ENCODE measurements around the gene ZNF891. TPM values are rescaled to one million over a fixed set of nuclear protein-coding genes. Genes with fewer than 3 reads are reported as not detected.

The ZNF891 gene
- total RNA-seq, 1 experiment from 2014 or later = 2.1 TPM

- H3K23me2 ChIP-seq (ENCODE audit: insufficient read length, low read depth, low read length, poor library complexity, severe bottlenecking) = no peaks in the 10 kb centered on the region
- H4K91ac ChIP-seq (ENCODE audit: insufficient read length, low read depth, low read length) = no peak overlapping the region
- TF ChIP-seq CTCF (conservative IDR thresholded peaks at IDR 0.05) = no peak
- H2AFZ ChIP-seq (ENCODE audit: low read length) = no peak overlapping the region
- no peaks in the 10 kb centered on the region for H3K79me1 ChIP-seq (ENCODE audit: insufficient read depth, low read depth, low read length, poor library complexity, severe bottlenecking)
- no peak overlapping the region for H3K27ac Mint-ChIP-seq
- no peak overlapping the region for H2BK5ac ChIP-seq (ENCODE audit: insufficient read length, low read length)
- H3T11ph ChIP-seq (ENCODE audit: low read length) = no peak overlapping the region
- H3K27ac ChIP-seq (ENCODE audit: insufficient read length, low read depth, low read length) = no peak overlapping the region
- no peaks in the 10 kb centered on the region for H3K4me1 Mint-ChIP-seq
- no peak overlapping the region for H2BK20ac ChIP-seq (ENCODE audit: low read depth, low read length, poor library complexity, severe bottlenecking)
- no peak overlapping the region for H3K4me2 ChIP-seq (ENCODE audit: insufficient read depth, insufficient read length, low read length)
- peaks cover 3% of the 10 kb centered on the region; the same call in 1 of the 2 replicates for H3K79me2 ChIP-seq (ENCODE audit: insufficient read depth, low read length)
- WGBS (ENCODE audit: extremely low coverage, insufficient read length, low lambda C conversion rate) = no CpG with 5 or more reads among the region's 2 CpGs
- H4K8ac ChIP-seq (replicated peaks; ENCODE audit: insufficient read length, low read depth, low read length) = no peak overlapping the region
- peaks cover 49% of the 10 kb centered on the region for H3K9me3 ChIP-seq (ENCODE audit: control insufficient read depth, low read depth, low read length)
- no peak overlapping the region for H2BK15ac ChIP-seq (ENCODE audit: low read depth, low read length)
- H2BK12ac ChIP-seq (ENCODE audit: insufficient read length, low read depth, low read length) = no peak overlapping the region
- H3K4me3 Mint-ChIP-seq = no peak overlapping the region
- H3K23ac ChIP-seq (ENCODE audit: insufficient read length, low read depth, low read length) = no peak overlapping the region
- H3K9me3 Mint-ChIP-seq = peaks cover 82 to 86% of the 10 kb centered on the region in 2 experiments
- H4K20me1 ChIP-seq (ENCODE audit: control insufficient read depth, insufficient read depth, insufficient read length) = no peaks in the 10 kb centered on the region
- H3K4me1 ChIP-seq (ENCODE audit: insufficient read depth, low read length) = no peaks in the 10 kb centered on the region
- no peak overlapping the region for H3K4ac ChIP-seq (ENCODE audit: low read depth, low read length)
- H3K56ac ChIP-seq (ENCODE audit: insufficient read length, low read depth, low read length) = no peak overlapping the region
- no peak overlapping the region for H3K9ac ChIP-seq (ENCODE audit: extremely low read depth, insufficient read length, low read length)
- H3K36me3 Mint-ChIP-seq (ENCODE audit: insufficient read depth in 1 of 3, low read depth in 3 of 3) = peaks cover 82 to 98% (median 93%) of the 10 kb centered on the region in 3 experiments
- no peaks in the 10 kb centered on the region for H3K27me3 ChIP-seq (ENCODE audit: insufficient read depth, low read length)
- H4K5ac ChIP-seq (ENCODE audit: insufficient read length, low read depth, low read length) = no peak overlapping the region
- no peak overlapping the region for H3K18ac ChIP-seq (ENCODE audit: insufficient read length, low read depth, low read length)
- no peak overlapping the region for H3K14ac ChIP-seq (ENCODE audit: insufficient read depth, low read length)
- DNase-seq = no peak
- H3K27me3 Mint-ChIP-seq (ENCODE audit: low read depth) = no peaks in the 10 kb centered on the region; the same call in 1 of the 2 replicates
- no peak overlapping the region for H2AK5ac ChIP-seq (ENCODE audit: insufficient read length, low read length)
- no peak overlapping the region for H2BK120ac ChIP-seq (ENCODE audit: low read depth, low read length, poor library complexity, severe bottlenecking)
These were observed 15.9 kb upstream of the ZNF891 start for GRCh38 chr12:133145981-133146380.

All from H9 (cell line).